ENCODE data around the gene ZNF518A.

ZNF518A gene

DNA sequence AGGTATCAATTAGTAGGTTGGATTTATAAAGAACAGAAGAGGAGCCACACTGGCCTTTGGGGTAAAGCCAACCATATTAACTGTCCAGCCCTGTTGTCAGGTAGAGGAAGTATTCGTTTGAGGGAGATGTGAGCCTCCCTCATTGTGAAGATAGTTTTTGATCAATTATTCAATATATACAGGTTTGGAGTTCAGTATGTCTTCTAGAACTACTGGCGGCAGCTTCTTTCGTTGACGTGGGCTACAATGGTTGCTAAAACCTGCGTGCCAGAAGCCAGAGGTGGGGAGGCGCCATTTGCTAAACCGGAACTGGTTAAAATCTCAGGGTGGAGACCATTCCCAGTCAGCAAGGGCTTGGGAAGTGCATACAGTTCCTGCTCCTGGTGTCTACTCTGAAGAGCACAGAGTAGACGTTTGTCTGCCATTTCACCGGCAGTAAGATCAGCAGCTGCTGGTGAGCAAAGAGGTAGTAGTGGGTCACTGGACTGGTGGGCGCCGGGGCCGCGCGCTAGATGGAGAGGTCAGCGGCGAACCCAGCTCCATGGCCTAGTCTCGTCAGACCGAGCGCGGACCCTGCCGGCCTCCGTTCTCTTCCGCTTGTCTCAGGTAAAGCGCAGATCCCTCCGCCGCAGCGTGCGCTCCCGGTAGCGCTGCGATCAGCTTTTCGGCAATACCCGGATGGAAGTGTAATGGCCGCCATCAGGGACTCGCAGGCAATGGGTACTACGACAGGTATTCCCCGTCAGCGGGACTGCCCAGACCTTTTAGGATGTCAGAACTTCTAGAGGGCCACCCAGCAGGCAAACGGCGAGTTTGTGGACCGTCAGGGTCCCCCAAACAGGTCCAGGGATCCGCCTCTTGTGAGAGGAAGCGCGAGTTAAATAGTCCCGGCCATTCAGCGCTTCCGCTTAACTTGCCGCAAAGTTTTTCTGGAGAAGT lies at the start of gene ZNF518A:
Gene ZNF518A (plus strand): TSS at position 911 of the 939 bp plus-strand sequence. CDS start 26,026 bp downstream, outside the sequence.
- DNase-seq (ENCODE audit: low read depth, low spot score) = peak; percentile 94

DNA sequence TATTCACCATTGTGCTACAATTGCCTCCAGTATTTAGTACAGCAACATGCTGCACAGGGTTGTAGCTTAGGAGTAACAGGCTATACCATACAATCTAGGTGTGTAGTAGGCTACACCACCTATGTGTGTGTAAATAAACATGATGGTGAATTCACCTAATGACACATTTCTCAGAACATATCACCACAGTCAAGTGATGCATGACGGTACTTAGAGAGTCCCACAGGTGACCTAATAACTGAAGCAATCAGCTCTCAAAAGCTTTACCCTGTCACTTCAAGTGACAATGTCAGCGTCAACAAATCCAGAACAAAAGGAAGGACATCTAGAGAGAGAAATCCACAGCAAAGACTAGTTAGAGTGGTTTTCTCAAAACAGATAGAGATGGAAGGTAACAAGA lies 47.9 kb upstream of the ZNF518A start:
- no peak for DNase-seq (ENCODE audit: low read depth, low spot score)

- no peak for DNase-seq (ENCODE audit: low read depth, low spot score)
These were observed 47.3 kb upstream of the ZNF518A start for GRCh38 chr10:96082748-96083147.

- DNase-seq (ENCODE audit: low read depth, low spot score) = no peak
These were observed 41.0 kb upstream of the ZNF518A start for GRCh38 chr10:96089116-96089515.

DNA sequence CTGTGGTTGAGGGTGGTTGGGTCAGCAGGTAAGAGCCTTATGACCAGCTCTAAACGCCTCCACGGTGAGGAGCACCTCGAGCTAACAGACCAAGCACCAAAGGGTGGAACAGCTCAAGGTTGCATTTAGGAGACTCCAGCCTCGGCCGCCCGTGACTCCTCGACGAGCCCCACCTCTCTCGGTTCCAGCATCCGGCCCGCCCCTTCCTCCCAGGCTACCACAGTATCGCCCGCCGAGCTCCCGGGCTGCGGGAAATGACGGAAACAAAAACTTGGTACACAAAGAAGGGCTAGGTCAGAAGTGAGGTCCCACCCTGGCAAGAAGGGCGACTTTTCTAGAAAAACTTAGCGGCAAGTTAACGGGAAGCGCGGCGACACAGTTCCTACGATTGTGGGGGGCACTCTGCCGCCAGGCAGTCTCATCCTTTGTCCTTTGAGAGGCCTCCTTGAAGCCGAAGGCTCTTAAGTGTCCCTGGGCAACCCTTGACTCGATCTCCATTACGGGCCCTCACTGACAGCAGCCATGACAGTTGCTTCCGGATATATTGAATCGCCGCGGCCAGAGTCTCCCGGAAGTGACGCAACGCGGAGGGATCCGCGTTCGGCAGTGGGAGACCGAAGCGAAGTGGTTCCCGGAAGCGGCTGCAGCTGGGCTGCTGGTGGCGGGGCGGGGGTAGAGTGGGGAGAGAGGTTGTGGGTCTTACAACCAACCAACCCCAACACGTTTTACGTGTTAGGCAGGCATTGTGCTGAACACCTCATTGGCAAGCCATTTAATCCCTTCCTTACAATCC lies 40.2 kb upstream of the ZNF518A start:
- DNase-seq (ENCODE audit: low read depth, low spot score) = peak; percentile 83

- DNase-seq (ENCODE audit: low read depth, low spot score) = no peak
These were observed 39.7 kb upstream of the ZNF518A start for GRCh38 chr10:96090463-96090800.

GRCh38 chr10:96092999-96093767 lies 36.9 kb upstream of the ZNF518A start:
- no peak for DNase-seq (ENCODE audit: low read depth, low spot score)

DNA sequence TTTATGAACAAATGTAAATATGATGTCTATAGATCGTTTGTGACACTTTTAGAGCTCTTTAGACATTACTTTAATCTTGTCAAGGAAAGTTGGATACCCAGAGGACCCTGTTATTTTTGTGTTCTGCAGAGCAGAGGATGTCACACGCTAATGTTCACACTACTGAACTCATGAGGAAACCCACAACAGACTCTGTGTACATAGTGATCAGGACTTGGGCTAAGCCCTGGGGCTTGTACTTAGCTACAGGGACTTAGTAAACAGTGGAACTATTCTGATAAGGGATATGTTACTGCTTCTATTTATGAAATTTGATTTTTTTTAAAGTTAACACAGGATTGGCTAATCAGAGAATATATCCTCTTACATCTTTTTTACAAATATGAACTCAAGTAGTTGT lies 36.1 kb upstream of the ZNF518A start:
- no peak for DNase-seq (ENCODE audit: low read depth, low spot score)

GRCh38 chr10:96096958-96097357 lies 33.1 kb upstream of the ZNF518A start:
- no peak for DNase-seq (ENCODE audit: low read depth, low spot score)

GRCh38 chr10:96097865-96098264 lies 32.2 kb upstream of the ZNF518A start:
- no peak for DNase-seq (ENCODE audit: low read depth, low spot score)

GRCh38 chr10:96107623-96108038 lies 22.5 kb upstream of the ZNF518A start:
- DNase-seq (ENCODE audit: low read depth, low spot score) = no peak

GRCh38 chr10:96112531-96112930 lies 17.6 kb upstream of the ZNF518A start:
- DNase-seq (ENCODE audit: low read depth, low spot score) = no peak

DNA sequence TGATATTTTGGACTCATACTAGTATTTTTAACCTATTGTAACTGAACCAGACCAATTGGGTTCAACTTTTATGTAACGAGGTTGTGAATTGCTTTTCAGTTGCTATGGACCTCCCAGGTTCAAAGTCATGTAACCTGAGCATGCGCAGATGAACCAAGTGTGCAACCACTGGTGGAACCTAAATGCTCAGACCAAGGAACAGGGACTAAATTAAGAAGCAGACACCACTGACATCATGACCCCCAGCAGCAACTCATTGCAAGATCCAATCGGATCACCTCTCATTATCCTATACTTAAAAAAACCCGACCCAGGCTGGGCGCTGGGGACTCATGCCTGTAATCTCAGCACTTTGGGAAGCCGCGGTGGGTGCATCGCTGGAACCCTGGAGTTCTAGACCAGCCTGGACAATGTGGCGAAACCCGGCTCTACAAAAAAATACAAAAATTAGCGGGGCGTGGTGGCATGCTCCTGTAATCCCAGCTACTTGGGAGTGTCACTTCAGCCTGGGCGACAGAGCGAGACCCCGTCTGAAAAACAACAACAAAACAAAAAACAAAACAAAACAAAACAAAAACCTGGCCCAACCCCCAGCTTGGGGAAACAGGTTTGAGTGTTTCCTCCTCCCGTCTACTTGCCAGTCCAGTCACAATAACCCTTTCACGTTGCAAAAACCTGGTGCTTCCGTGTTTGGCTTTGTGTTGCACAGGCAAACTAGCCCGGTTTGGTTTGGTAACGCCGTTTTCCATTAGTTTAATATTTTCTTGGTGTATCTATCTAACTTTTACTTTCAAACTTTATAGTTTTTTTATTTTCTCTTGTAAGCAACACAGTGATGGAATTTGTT lies 11.3 kb upstream of the ZNF518A start:
- no peak for DNase-seq (ENCODE audit: low read depth, low spot score)

DNA sequence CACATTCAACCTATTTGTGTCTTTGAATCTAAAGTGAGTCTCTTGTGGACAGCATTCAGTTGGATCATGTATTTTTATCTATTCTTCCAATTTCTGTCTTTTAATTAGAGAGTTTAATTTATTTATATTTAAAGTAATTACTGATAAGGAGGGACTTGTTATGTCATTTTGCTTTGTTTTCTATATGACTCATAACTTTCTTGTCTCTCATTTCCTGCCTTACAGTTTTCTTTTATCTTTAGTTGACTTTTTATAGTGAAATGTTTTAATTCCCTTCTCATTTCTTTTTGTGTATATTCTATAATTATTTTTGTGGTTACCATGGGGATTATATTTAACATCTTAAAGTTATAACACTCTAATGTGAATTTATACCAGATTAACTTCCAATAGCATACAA lies 7.3 kb upstream of the ZNF518A start:
- no peak for DNase-seq (ENCODE audit: low read depth, low spot score)

DNA sequence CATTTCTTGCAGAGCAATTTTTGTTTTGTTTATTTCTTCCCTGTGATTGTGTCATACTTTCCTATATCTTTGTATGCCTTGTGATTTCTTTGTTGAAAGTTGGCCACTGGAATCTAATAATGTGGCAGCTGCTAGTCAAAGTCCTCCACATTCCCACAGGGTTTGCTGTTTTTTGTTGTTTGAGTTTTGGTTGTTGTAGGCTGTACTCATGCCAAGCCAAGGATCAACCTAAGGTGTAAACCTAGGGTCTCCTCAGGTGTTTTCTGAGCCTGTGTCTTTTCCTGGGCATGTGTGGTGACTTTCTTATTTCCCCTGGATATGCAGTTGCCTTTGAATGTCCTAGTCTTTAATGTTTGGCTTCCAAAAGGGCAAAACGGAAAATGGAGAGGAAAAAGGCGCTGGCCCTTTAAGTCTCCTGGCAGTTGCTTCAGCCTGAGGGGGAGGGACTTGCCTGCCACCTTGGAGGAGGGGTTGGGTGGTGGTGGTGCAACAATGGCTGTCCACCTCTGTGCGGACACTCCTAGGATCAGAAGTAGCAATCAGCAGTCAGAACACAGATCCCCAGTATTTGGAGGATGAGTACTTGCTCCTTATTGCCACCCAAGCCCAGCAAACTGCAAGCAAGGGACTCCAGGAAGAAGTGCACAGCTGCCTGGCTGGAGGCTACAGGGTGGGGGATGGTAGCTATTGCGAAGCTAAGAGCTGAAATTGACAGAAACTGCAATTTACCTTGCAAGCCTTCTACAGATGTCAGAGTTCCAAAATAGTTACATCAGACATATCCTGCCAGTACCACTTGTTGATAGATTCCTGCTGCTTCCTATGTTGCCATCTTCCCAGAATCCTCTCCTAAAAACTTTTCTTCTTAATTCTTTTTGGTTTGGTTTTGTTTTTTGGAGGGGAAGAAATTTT lies 5.6 kb upstream of the ZNF518A start:
- no peak for DNase-seq (ENCODE audit: low read depth, low spot score)

GRCh38 chr10:96125142-96125515 lies 5.0 kb upstream of the ZNF518A start:
- DNase-seq (ENCODE audit: low read depth, low spot score) = no peak

DNA sequence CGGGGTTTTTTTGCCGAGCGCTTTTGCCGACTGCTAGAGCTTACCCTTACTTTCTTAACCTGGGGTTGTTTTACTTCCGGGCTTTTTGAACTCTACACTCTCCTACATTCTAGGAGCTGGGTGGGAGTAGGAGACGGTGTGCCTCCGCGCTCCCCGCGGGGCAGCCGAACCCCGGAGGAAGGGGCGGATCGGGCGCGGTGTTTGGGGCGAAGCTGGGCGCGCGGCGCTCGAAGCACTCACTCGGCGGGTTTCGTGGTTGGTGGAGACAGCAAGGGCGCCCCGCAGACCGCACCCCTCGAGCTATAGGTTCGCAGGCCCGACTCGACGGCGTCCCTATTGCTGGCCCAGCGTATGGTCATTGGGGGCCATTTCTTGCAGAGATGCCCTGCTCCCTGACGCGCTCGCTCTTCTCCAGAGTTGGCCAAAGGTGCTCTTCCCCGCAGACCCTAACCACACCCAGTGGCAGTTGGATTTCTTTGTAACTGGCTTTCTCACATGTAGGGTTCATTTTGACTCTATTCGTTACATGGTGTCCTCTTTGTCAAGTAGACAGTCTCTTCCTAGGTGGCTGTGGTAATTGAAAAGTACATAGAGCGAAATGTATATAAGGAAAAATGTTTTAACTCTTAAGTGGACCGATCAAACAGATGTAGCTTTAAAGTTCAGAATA lies 364 bp downstream of the ZNF518A start:
- DNase-seq (ENCODE audit: low read depth, low spot score) = no peak

DNA sequence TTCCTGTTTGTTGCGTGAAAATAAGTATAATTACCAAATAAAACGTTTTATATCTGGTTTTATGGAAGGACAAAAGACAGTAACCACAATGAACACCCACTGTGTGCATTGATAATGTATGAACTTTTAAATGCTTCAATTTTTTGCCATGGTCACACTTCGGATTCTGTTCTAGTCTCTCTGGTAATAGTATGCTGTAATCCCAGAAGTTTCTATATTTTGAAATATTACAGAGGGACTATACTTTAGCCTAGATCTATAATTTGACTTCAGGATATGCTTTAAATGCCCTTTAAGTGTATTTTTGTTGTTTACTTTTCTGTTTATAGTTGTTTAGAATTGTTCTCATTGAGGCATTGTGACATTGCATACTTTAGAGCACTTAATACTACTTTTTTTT lies 1.5 kb downstream of the ZNF518A start:
- no peak for DNase-seq (ENCODE audit: low read depth, low spot score)

DNA sequence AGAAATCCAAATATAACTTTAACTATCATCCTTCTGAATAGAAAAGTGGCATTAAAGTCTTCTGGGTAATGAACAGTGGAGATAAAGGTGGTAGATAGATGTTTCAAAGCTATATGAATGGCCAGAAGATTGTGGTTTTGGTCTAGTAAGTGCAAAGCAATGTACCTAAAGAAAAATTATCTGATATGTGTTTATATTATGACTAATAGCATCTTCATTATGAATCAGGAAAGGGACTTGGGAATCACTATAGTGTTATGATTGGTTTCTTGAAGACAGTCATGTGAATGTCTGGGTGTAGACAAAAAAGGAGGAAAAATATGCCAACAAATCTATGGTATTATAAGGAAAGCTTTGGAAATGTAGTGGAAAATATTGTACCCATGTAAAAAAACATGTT lies 3.0 kb downstream of the ZNF518A start:
- no peak for DNase-seq (ENCODE audit: low read depth, low spot score)
